ENCODE data around the gene INSC.

The INSC gene

DNA sequence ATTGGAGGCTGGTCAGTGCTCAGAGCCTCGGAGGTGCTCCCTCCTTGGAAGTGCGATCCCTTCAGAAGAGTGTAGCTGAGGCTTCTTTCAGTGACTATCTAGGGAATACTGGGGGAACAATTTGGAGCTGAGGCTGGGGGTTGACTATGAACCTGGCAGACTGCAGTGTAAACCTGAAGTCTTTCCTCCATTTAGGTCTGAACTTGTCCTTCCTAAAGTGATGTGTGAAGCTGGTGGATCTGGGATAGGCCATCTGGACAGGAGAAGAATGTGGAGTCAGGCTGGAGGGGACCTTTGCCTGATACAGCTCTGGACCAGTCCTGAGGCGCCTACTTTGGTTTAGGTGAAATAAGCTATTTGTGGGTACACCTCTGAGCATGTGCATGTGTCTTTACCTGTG is 3.5 kb upstream of the INSC start:
- no peak for ATAC-seq

DNA sequence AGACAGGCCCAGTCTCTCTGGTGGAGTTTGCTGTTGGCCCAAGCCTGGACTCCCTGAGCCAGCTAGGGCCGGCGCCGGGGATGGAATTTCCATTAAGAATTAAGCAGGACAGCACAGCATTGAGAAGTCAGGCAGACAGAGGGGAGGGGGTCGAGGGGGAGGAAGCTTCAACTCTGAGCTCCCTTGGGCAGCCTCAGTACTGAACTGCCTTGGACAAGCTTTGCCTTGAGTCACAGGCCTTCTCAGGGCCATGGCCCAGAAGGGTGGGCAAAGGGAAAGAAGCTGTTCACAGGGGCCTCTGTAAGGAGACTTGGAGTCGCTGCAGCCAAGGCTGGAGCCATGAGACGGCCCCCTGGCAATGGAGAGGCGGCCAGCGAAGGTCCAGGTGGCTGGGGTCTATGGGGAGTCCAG is 2.6 kb upstream of the INSC start:
- no peak for ATAC-seq

More for the DNA sequence above, 3.5 kb upstream of the INSC start:
- TF ChIP-seq ZC3H10 (CRISPR knock-in tag; IDR thresholded peaks at IDR 0.05) (no peak), ZFP30 (CRISPR knock-in tag; IDR thresholded peaks at IDR 0.05) (no peak)

DNA sequence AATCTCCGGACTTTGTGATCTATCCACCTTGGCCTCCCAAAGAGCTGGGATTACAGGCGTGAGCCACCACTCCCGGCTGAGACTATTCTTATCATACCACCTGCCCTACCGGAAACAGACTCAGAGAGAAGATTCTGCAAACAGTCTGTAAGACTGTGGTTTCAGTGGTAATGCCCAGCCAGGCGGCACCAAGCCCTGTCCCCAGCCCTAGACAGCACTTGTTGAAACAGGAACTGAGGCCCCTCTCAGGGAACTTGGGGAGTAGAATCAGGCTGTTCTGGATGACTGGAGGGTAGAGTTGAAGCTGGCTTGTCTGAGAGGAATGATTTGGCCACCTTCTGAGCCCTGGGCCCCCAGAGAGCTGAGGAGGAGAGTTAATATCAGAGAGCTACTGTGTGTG is 1.3 kb upstream of the INSC start:
- no peak for ATAC-seq
- TF ChIP-seq BACH2 (CRISPR knock-in tag; IDR thresholded peaks at IDR 0.05; ENCODE audit: borderline replicate concordance): no peak
- no peak for TF ChIP-seq ESRRG (CRISPR knock-in tag; IDR thresholded peaks at IDR 0.05)
- no peak for TF ChIP-seq RARB (CRISPR knock-in tag; IDR thresholded peaks at IDR 0.05)
- no peak for TF ChIP-seq ZNF8 (CRISPR knock-in tag; IDR thresholded peaks at IDR 0.05)
- TF ChIP-seq, protein P1, sequence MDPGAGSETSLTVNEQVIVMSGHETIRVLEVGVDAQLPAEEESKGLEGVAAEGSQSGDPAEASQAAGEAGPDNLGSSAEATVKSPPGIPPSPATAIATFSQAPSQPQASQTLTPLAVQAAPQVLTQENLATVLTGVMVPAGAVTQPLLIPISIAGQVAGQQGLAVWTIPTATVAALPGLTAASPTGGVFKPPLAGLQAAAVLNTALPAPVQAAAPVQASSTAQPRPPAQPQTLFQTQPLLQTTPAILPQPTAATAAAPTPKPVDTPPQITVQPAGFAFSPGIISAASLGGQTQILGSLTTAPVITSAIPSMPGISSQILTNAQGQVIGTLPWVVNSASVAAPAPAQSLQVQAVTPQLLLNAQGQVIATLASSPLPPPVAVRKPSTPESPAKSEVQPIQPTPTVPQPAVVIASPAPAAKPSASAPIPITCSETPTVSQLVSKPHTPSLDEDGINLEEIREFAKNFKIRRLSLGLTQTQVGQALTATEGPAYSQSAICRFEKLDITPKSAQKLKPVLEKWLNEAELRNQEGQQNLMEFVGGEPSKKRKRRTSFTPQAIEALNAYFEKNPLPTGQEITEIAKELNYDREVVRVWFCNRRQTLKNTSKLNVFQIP (CRISPR knock-in tag; IDR thresholded peaks at IDR 0.05; ENCODE audit: borderline replicate concordance, low read depth): no peak
- TF ChIP-seq, protein P2, sequence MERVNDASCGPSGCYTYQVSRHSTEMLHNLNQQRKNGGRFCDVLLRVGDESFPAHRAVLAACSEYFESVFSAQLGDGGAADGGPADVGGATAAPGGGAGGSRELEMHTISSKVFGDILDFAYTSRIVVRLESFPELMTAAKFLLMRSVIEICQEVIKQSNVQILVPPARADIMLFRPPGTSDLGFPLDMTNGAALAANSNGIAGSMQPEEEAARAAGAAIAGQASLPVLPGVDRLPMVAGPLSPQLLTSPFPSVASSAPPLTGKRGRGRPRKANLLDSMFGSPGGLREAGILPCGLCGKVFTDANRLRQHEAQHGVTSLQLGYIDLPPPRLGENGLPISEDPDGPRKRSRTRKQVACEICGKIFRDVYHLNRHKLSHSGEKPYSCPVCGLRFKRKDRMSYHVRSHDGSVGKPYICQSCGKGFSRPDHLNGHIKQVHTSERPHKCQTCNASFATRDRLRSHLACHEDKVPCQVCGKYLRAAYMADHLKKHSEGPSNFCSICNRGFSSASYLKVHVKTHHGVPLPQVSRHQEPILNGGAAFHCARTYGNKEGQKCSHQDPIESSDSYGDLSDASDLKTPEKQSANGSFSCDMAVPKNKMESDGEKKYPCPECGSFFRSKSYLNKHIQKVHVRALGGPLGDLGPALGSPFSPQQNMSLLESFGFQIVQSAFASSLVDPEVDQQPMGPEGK (CRISPR knock-in tag; IDR thresholded peaks at IDR 0.05; ENCODE audit: borderline replicate concordance): no peak
- no peak for TF ChIP-seq TOX (CRISPR knock-in tag; IDR thresholded peaks at IDR 0.05; ENCODE audit: borderline replicate concordance)
- TF ChIP-seq, protein P3, sequence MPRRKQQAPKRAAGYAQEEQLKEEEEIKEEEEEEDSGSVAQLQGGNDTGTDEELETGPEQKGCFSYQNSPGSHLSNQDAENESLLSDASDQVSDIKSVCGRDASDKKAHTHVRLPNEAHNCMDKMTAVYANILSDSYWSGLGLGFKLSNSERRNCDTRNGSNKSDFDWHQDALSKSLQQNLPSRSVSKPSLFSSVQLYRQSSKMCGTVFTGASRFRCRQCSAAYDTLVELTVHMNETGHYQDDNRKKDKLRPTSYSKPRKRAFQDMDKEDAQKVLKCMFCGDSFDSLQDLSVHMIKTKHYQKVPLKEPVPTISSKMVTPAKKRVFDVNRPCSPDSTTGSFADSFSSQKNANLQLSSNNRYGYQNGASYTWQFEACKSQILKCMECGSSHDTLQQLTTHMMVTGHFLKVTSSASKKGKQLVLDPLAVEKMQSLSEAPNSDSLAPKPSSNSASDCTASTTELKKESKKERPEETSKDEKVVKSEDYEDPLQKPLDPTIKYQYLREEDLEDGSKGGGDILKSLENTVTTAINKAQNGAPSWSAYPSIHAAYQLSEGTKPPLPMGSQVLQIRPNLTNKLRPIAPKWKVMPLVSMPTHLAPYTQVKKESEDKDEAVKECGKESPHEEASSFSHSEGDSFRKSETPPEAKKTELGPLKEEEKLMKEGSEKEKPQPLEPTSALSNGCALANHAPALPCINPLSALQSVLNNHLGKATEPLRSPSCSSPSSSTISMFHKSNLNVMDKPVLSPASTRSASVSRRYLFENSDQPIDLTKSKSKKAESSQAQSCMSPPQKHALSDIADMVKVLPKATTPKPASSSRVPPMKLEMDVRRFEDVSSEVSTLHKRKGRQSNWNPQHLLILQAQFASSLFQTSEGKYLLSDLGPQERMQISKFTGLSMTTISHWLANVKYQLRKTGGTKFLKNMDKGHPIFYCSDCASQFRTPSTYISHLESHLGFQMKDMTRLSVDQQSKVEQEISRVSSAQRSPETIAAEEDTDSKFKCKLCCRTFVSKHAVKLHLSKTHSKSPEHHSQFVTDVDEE (CRISPR knock-in tag; IDR thresholded peaks at IDR 0.05): no peak
- TF ChIP-seq ZNF70 (CRISPR knock-in tag; IDR thresholded peaks at IDR 0.05): no peak
- TF ChIP-seq PPARA (CRISPR knock-in tag; IDR thresholded peaks at IDR 0.05; ENCODE audit: borderline replicate concordance): no peak
- no peak for TF ChIP-seq ARNTL (CRISPR knock-in tag; IDR thresholded peaks at IDR 0.05; ENCODE audit: borderline replicate concordance, low read depth)
- TF ChIP-seq CSDC2 (CRISPR knock-in tag; IDR thresholded peaks at IDR 0.05): no peak
- TF ChIP-seq ZNF565 (CRISPR knock-in tag; conservative IDR thresholded peaks at IDR 0.05; ENCODE audit: low read depth): no peak
- no peak for TF ChIP-seq ZFP30 (CRISPR knock-in tag; IDR thresholded peaks at IDR 0.05)
- no peak for TF ChIP-seq OSR1 (CRISPR knock-in tag; IDR thresholded peaks at IDR 0.05)
- TF ChIP-seq ISL1 (CRISPR knock-in tag; IDR thresholded peaks at IDR 0.05): no peak
- no peak for TF ChIP-seq TCF4 (CRISPR knock-in tag; IDR thresholded peaks at IDR 0.05; ENCODE audit: borderline replicate concordance)
- TF ChIP-seq ZC3H10 (CRISPR knock-in tag; IDR thresholded peaks at IDR 0.05): no peak

More for the DNA sequence above, 2.6 kb upstream of the INSC start:
- TF ChIP-seq, protein P1 (CRISPR knock-in tag; IDR thresholded peaks at IDR 0.05; ENCODE audit: borderline replicate concordance, low read depth): no peak
- TF ChIP-seq ARNTL (CRISPR knock-in tag; IDR thresholded peaks at IDR 0.05; ENCODE audit: borderline replicate concordance, low read depth) (no peak), RARB (CRISPR knock-in tag; IDR thresholded peaks at IDR 0.05) (no peak), PPARA (CRISPR knock-in tag; IDR thresholded peaks at IDR 0.05; ENCODE audit: borderline replicate concordance) (no peak), TCF4 (CRISPR knock-in tag; IDR thresholded peaks at IDR 0.05; ENCODE audit: borderline replicate concordance) (no peak), GLIS3 (CRISPR knock-in tag; IDR thresholded peaks at IDR 0.05) (no peak), ZFP30 (CRISPR knock-in tag; IDR thresholded peaks at IDR 0.05) (no peak), ZNF70 (CRISPR knock-in tag; IDR thresholded peaks at IDR 0.05) (no peak), SNAI2 (CRISPR knock-in tag; IDR thresholded peaks at IDR 0.05) (no peak), ZFP3 (CRISPR knock-in tag; IDR thresholded peaks at IDR 0.05) (no peak), BACH2 (CRISPR knock-in tag; IDR thresholded peaks at IDR 0.05; ENCODE audit: borderline replicate concordance) (no peak)
- TF ChIP-seq, protein P2 (CRISPR knock-in tag; IDR thresholded peaks at IDR 0.05; ENCODE audit: borderline replicate concordance): no peak
- TF ChIP-seq, protein P3 (CRISPR knock-in tag; IDR thresholded peaks at IDR 0.05): no peak
